HL-60/S4 treated with phorbol 12-myristate 13-acetate at 8.2 ng/mL for 4 days and 3 days (cell line): ENCODE measurements around the gene DNAJC3.

Experiments used
- in situ Hi-C: fragments of 300-500 bp; cut with MboI; formaldehyde crosslinking; loops from 2 replicates; pipeline ENCODE4 v1.15.0; 2022; ENCODE audit warnings: low sequenced_read_pairs

The DNAJC3 gene

DNA sequence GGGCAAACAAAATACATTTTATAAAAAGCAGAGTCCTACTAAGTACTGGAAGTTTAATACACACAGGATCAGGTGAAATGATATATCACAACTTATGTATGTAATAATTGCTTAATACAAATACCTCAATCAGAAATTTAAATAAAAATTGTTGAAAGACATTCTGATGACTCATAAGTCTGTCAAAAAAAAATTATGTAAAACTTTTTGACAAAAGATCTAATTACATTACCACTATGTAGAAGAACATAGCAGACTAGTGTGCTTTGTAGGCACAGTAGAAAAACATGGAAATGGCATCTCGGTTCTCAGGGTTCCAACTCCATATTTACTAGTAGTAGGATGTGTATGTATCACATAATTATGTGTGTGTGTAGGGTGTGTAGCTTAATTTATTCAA, 156.2 kb downstream of the DNAJC3 start:
- in situ Hi-C loops, result loop anchor here (25.0 kb wide), 1 partner anchor 646 kb away; no protein-coding TSS in a partner anchor

DNA sequence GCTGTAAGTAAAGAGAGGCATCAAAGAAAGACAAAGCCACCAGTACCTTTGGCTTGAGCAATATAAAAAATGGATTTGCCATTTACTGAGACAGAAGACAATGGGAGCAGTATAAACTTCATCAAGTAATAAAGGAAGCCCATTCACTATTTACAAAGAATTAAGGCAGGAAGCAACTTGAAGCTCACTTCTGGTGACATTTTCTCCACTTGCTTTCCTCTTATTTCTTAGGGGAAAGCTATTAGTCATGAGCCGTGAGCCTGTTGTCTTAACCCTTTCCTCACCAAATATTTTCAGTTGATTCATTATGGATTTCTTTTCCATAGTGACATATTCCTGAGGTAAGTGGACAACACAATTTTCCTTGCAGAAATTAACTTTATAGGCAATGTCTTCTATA, 156.8 kb downstream of the DNAJC3 start:
- in situ Hi-C loops, result loop anchor here (25.0 kb wide), 1 partner anchor 646 kb away; no protein-coding TSS in a partner anchor

DNA sequence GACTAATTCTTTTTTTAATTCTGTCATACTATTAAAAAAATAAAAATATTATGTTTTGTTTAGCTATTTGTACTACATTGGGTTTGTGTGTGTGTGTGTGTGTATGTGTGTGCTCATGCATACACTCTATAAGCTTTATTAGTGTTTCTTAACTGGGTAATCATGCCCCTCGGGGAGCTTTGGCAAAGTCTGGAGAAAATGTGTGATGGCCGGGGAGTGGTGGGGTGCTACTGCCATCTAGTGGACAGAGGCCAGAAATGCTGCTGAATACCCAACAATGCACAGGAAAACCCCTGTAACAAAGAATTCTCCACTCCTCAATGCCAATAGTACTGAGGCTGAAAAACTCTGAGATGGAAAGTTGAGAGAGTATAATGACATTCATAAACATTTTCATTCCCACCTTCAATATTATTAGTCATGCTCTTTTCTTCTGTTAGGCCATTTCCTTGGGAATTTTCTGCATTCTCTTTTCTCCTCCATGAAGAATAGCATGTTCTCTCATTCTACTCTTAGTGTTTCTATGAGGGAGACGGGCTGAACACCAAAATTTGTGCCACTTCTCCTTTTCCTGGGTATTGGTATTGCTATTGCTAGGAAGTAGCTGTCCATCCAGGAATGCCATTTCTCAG, 157.3 kb downstream of the DNAJC3 start:
- in situ Hi-C loops, result loop anchor here (25.0 kb wide), 1 partner anchor 647 kb away; no protein-coding TSS in a partner anchor

DNA sequence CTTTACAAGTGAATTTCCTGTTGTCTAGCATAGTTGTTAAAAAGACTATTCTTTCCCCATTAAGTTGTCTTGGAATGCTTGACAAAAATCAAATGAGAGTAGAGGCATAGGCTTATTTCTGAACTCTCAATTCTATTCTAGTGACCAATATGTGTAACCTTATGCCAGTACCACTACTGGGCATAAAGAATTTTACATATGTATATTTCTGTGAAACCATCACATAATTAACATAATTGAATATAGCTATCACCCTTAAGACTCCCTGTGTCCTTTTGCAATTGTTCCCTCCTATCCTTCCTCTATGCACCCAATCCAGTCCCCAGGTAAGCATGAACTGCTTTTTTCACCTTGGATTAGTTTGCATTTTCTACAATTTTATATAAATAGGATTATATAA, 165.0 kb downstream of the DNAJC3 start:
- in situ Hi-C loops, result loop anchor here (25.0 kb wide), 1 partner anchor 655 kb away; no protein-coding TSS in a partner anchor

DNA sequence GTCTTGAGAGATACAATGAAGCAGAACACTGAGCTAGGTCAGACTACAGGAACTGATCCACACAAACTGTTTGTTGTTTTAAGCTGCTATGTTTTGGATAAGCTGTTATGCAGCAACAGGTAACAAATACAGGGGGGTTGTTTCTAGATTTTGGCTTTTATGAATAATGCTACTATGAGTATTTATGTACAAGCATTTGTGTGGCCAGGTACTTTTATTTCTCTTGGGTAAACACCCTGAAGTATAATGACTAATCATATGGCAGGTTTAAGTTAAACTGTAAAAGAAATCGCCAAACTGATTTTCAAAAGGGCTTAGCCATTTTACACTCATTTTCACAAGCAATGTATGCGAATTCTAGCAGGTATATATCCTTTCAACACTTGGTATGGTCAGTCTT, 166.0 kb downstream of the DNAJC3 start:
- in situ Hi-C loops, result loop anchor here (25.0 kb wide), 1 partner anchor 656 kb away; no protein-coding TSS in a partner anchor
